ENCODE measurements around the gene FBXO24. TPM values are rescaled to one million over a fixed set of nuclear protein-coding genes. Genes with fewer than 3 reads are reported as not detected.

Gene FBXO24
- total and polyA plus RNA-seq, 8 donors, result 0.37 to 0.88 (median 0.44) TPM; not detected in 3

GRCh38 chr7:100590077-100590737 lies 4.1 kb downstream of the FBXO24 start:
- H3K9me3 ChIP-seq, result no peaks in the 10 kb centered on the region
- no peaks in the 10 kb centered on the region for H3K36me3 ChIP-seq
- H3K4me1 ChIP-seq, result peaks cover under 1 to 14% (median 13%) of the 10 kb centered on the region in 4 donors
- H3K27ac ChIP-seq, result peak overlapping the region in 1 of 5 donors; percentile 3
- intact Hi-C loops (cut with DNase I; ENCODE audit: low total_unique reads), result no loop called here
- H3K27me3 ChIP-seq, result peaks cover 0 to 17% (median 0%) of the 10 kb centered on the region in 3 donors
- TF ChIP-seq POLR2AphosphoS5 (IDR thresholded peaks at IDR 0.05) (no peak), POLR2A (IDR thresholded peaks at IDR 0.05) (no peak), CTCF (IDR thresholded peaks at IDR 0.05) (no peak), EP300 (IDR thresholded peaks at IDR 0.05) (no peak)
- peak in 1 of 2 donors; percentile 75 for DNase-seq
- WGBS, 5 donors, result 32 to 37% (median 33%) methylated on average over 20 of the region's 20 CpGs
- H3K4me3 ChIP-seq, result no peak overlapping the region

- TF ChIP-seq POLR2AphosphoS5 (IDR thresholded peaks at IDR 0.05) (no peak), CTCF (IDR thresholded peaks at IDR 0.05) (no peak), EP300 (IDR thresholded peaks at IDR 0.05) (no peak), POLR2A (IDR thresholded peaks at IDR 0.05) (no peak)
Measured at GRCh38 chr7:100591596-100591995, 5.5 kb downstream of the FBXO24 start.

GRCh38 chr7:100595188-100595587 lies 9.1 kb downstream of the FBXO24 start:
- WGBS, 5 donors, result 96 to 98% (median 97%) methylated on average over 7 of the region's 7 CpGs
- intact Hi-C loops (cut with DNase I; ENCODE audit: low total_unique reads), result no loop called here
- no peaks in the 10 kb centered on the region for H3K4me1 ChIP-seq
- H3K27ac ChIP-seq, result no peak overlapping the region
- DNase-seq, result no peak
- H3K9me3 ChIP-seq, result no peaks in the 10 kb centered on the region
- H3K27me3 ChIP-seq, result peaks cover 0 to 6% (median 0%) of the 10 kb centered on the region in 3 donors
- H3K36me3 ChIP-seq, result no peaks in the 10 kb centered on the region
- no peak for TF ChIP-seq EP300 (IDR thresholded peaks at IDR 0.05)
- TF ChIP-seq POLR2A (IDR thresholded peaks at IDR 0.05), result no peak
- TF ChIP-seq CTCF (IDR thresholded peaks at IDR 0.05), result no peak
- no peak for TF ChIP-seq POLR2AphosphoS5 (IDR thresholded peaks at IDR 0.05)
- H3K4me3 ChIP-seq, result no peak overlapping the region

More at GRCh38 chr7:100591596-100591995, 5.5 kb downstream of the FBXO24 start:
- Histone ChIP-seq H3K27ac (no peak overlapping the region), H3K36me3 (no peaks in the 10 kb centered on the region), H3K27me3 (peaks cover 0 to 17% (median 0%) of the 10 kb centered on the region in 3 donors), H3K4me1 (peaks cover 0 to 10% (median 9%) of the 10 kb centered on the region in 4 donors), H3K4me3 (no peak overlapping the region), H3K9me3 (no peaks in the 10 kb centered on the region)
- intact Hi-C loops (cut with DNase I; ENCODE audit: low total_unique reads), result no loop called here
- 92 to 95% (median 93%) methylated on average over 17 of the region's 17 CpGs for WGBS, 5 donors
- no peak for DNase-seq

GRCh38 chr7:100598425-100598824 lies 12.3 kb downstream of the FBXO24 start:
- no peaks in the 10 kb centered on the region for H3K36me3 ChIP-seq
- no peak overlapping the region for H3K27ac ChIP-seq
- peaks cover 7 to 16% (median 13%) of the 10 kb centered on the region in 4 donors for H3K4me1 ChIP-seq
- no peak overlapping the region for H3K4me3 ChIP-seq
- no peaks in the 10 kb centered on the region for H3K9me3 ChIP-seq
- intact Hi-C loops (cut with DNase I; ENCODE audit: low total_unique reads), result no loop called here
- 87 to 93% (median 89%) methylated on average over 4 of the region's 4 CpGs for WGBS, 5 donors
- DNase-seq, result no peak
- TF ChIP-seq CTCF (IDR thresholded peaks at IDR 0.05) (no peak), EP300 (IDR thresholded peaks at IDR 0.05) (no peak), POLR2A (IDR thresholded peaks at IDR 0.05) (no peak), POLR2AphosphoS5 (IDR thresholded peaks at IDR 0.05) (no peak)
- H3K27me3 ChIP-seq, result no peaks in the 10 kb centered on the region

Measured in stomach (tissue), 9 donors.